DMS 273 (cell line): ENCODE data around the gene WDR77.

Source experiments
- DNase-seq: peaks from one replicate; lab custom pipeline; 2025; ENCODE audit not compliant: unreplicated experiment; lab: John Stamatoyannopoulos, UW

Gene WDR77

GRCh38 chr1:111448918-111449702 lies at the start of gene WDR77, which contains the start of gene ATP5PB:
TSS of gene WDR77 (minus strand) at chr1:111449256. CDS start at chr1:111449169, 87 bp downstream.
TSS of gene ATP5PB (plus strand) at chr1:111449464. CDS start at chr1:111449542, 78 bp downstream.
- DNase-seq: peak; percentile 100

- DNase-seq: no peak
Measured at GRCh38 chr1:111497592-111497991, 48.5 kb upstream of the WDR77 start.

- no peak for DNase-seq
Measured at GRCh38 chr1:111496398-111496797, 47.3 kb upstream of the WDR77 start.

GRCh38 chr1:111491070-111491469 lies 42.0 kb upstream of the WDR77 start:
- no peak for DNase-seq

- DNase-seq: no peak
Measured at GRCh38 chr1:111490220-111490619, 41.2 kb upstream of the WDR77 start.

- DNase-seq: no peak
Measured at GRCh38 chr1:111489604-111490003, 40.5 kb upstream of the WDR77 start.

GRCh38 chr1:111488669-111489068 lies 39.6 kb upstream of the WDR77 start:
- DNase-seq: no peak

GRCh38 chr1:111487133-111487532 lies 38.1 kb upstream of the WDR77 start:
- no peak for DNase-seq

GRCh38 chr1:111486431-111486830 lies 37.4 kb upstream of the WDR77 start:
- no peak for DNase-seq

GRCh38 chr1:111484391-111485026 lies 35.5 kb upstream of the WDR77 start:
- no peak for DNase-seq

- no peak for DNase-seq
Measured at GRCh38 chr1:111483876-111484275, 34.8 kb upstream of the WDR77 start.

GRCh38 chr1:111483166-111483565 lies 34.1 kb upstream of the WDR77 start:
- no peak for DNase-seq

GRCh38 chr1:111481387-111482221 lies 32.5 kb upstream of the WDR77 start:
- peak; percentile 74 for DNase-seq

- no peak for DNase-seq
Measured at GRCh38 chr1:111480674-111481073, 31.6 kb upstream of the WDR77 start.

GRCh38 chr1:111476761-111477309 lies 27.8 kb upstream of the WDR77 start:
- DNase-seq: no peak

- no peak for DNase-seq
Measured at GRCh38 chr1:111476214-111476613, 27.2 kb upstream of the WDR77 start.

- no peak for DNase-seq
Measured at GRCh38 chr1:111475701-111476100, 26.6 kb upstream of the WDR77 start.

- no peak for DNase-seq
Measured at GRCh38 chr1:111474521-111474920, 25.5 kb upstream of the WDR77 start.

GRCh38 chr1:111474106-111474505 lies 25.1 kb upstream of the WDR77 start:
- DNase-seq: no peak

GRCh38 chr1:111471538-111471937 lies 22.5 kb upstream of the WDR77 start:
- no peak for DNase-seq

GRCh38 chr1:111471012-111471411 lies 22.0 kb upstream of the WDR77 start:
- no peak for DNase-seq
